GM06990 (cell line): Measurements from ENCODE around the gene ATOH1.

ENCODE experiments used
- DNase-seq: peaks from one replicate; pipeline ENCODE4 v3.0.0-alpha.2; 2011; ENCODE audit not compliant: insufficient read length; ENCODE audit errors: extremely low read depth
- H3K27me3 ChIP-seq: replicated peaks from 2 replicates; pipeline ENCODE4 v1.6.0; 2011; ENCODE audit warnings: low read length; ENCODE audit not compliant: control insufficient read depth, insufficient read depth
- H3K36me3 ChIP-seq: 2 replicates; pipeline ENCODE4 v1.5.1; 2011; ENCODE audit warnings: low read length; ENCODE audit not compliant: control insufficient read depth, insufficient read depth
- H3K4me3 ChIP-seq: replicated peaks from 2 replicates; pipeline ENCODE4 v1.5.1; 2011; ENCODE audit warnings: low read depth, mild to moderate bottlenecking, control low read depth, low read length
- TF ChIP-seq, protein P1 (sequence below): IDR thresholded peaks from 2 replicates; pipeline ENCODE4 v1.5.1; 2011; ENCODE audit warnings: low read length, control low read depth, mild to moderate bottlenecking, inconsistent platforms; ENCODE audit not compliant: insufficient read depth, poor library complexity, severe bottlenecking

ATOH1 gene

GRCh38 chr4:93788712-93789111 is 39.8 kb upstream of the ATOH1 start:
- no peak overlapping the region for H3K4me3 ChIP-seq
- H3K27me3 ChIP-seq = no peaks in the 10 kb centered on the region
- TF ChIP-seq, protein P1, sequence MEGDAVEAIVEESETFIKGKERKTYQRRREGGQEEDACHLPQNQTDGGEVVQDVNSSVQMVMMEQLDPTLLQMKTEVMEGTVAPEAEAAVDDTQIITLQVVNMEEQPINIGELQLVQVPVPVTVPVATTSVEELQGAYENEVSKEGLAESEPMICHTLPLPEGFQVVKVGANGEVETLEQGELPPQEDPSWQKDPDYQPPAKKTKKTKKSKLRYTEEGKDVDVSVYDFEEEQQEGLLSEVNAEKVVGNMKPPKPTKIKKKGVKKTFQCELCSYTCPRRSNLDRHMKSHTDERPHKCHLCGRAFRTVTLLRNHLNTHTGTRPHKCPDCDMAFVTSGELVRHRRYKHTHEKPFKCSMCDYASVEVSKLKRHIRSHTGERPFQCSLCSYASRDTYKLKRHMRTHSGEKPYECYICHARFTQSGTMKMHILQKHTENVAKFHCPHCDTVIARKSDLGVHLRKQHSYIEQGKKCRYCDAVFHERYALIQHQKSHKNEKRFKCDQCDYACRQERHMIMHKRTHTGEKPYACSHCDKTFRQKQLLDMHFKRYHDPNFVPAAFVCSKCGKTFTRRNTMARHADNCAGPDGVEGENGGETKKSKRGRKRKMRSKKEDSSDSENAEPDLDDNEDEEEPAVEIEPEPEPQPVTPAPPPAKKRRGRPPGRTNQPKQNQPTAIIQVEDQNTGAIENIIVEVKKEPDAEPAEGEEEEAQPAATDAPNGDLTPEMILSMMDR = peak; percentile 55
- no peaks in the 10 kb centered on the region for H3K36me3 ChIP-seq
- no peak for DNase-seq

DNA sequence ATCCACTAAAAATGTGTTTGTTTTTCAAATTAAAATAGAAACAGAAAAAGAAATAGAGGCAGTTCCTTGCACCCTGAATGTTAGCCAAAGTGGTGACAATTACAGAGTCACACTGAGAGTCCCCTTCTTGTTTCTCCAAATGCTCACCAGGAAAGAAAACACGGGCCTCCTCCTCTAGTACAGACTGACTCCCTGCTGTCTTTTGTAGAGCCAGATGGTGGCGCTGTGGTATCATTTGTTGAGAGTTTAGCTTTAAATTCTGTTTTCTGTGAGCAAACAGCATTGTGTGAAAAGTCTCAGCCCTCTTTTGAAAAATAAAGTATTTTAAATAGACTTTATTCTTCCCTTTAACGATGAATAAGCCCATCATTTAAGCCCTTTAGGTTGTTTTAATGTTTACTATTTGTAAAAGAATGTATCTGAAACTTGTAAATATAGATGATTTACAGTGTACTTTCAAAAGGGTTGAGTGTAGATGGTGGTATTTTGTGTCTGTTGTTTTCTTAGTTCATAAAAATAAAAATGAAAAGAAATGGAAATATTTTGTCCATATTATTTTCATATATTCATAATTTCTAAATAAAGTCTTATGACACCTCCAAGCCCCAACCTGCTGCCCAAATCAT is 36.9 kb upstream of the ATOH1 start:
- no peaks in the 10 kb centered on the region for H3K27me3 ChIP-seq
- no peaks in the 10 kb centered on the region for H3K36me3 ChIP-seq
- H3K4me3 ChIP-seq = no peak overlapping the region
- DNase-seq = peak; percentile 2
- TF ChIP-seq, protein P1 = peak; percentile 85

DNA sequence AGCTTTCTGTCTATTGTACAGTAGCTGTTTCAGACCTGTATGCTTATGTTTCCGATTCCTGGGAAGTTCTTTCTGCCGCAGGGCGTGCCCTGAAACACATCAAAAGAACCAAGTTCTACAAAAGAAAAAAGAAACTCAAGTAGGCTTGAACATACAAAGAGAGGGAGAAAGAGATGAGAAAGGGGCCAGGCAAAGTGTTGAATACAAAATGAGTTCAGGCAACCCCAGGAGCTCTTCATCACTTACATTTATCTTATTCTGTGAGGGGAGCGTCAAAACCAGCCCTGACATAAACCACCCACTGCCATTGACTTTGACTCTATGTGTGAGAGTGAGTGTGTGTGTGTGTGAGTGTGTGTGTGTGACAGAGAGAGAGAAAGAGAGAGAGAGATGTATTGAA is 26.5 kb upstream of the ATOH1 start:
- TF ChIP-seq, protein P1 = no peak
- no peak for DNase-seq
- Histone ChIP-seq H3K36me3 (no peaks in the 10 kb centered on the region), H3K4me3 (no peak overlapping the region), H3K27me3 (no peaks in the 10 kb centered on the region)

- TF ChIP-seq, protein P1 = no peak
- DNase-seq = no peak
- Histone ChIP-seq H3K36me3 (no peaks in the 10 kb centered on the region), H3K4me3 (no peak overlapping the region), H3K27me3 (no peaks in the 10 kb centered on the region)
These were observed 18.8 kb upstream of the ATOH1 start for GRCh38 chr4:93809773-93810172.

DNA sequence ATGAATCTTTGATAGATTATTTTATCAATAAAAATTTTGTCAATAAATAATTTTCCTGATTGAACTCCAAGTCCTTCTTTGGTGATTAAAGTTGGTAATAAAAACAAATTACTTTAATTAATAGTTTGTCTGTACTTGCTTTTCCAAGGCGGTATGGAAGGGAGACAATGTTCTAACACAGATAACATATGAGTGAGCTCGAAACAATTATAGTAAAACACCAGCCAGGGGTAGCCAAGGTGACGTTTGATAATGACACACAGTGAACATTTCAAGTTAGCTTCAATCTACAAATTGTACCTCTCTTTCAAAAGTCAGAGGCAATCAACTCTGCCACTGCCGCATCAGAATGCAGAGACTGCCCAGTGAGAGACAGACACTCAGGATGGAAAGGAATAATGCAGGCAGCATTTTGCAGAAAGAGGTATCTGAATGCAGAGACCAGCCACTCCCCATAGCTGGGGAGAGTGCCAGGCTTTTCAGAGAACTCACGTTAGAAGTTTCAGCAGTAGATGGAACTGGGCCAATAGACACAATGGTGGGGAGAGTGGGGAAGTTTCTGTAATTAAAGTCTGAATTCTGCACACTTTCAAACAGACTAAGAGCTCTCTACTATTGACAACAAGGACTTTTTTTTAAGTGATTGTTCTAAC is 18.1 kb upstream of the ATOH1 start:
- TF ChIP-seq, protein P1 = no peak
- no peak for DNase-seq
- no peak overlapping the region for H3K4me3 ChIP-seq
- H3K27me3 ChIP-seq = no peaks in the 10 kb centered on the region
- no peaks in the 10 kb centered on the region for H3K36me3 ChIP-seq
